HL-60/S4 treated with phorbol 12-myristate 13-acetate at 8.2 ng/mL for 4 days and 3 days (cell line): ENCODE measurements around the gene DGKZ.

Experiments
- in situ Hi-C: fragments of 300-500 bp; cut with MboI; formaldehyde crosslinking; loops from 2 replicates; pipeline ENCODE4 v1.15.0; 2022; ENCODE audit warnings: low sequenced_read_pairs

The DGKZ gene

GRCh38 chr11:46380340-46381047 is 33.2 kb downstream of the DGKZ start:
- in situ Hi-C loops, result no loop called here

GRCh38 chr11:46381048-46381818 is 34.0 kb downstream of the DGKZ start, which contains the start of gene MDK:
TSS of gene MDK (plus strand) at chr11:46381669. CDS start at chr11:46382058, 389 bp downstream.
- in situ Hi-C loops, result no loop called here

- in situ Hi-C loops, result no loop called here
Measured at GRCh38 chr11:46381819-46382645, 34.8 kb downstream of the DGKZ start.

GRCh38 chr11:46382646-46383403 is 35.6 kb downstream of the DGKZ start:
- in situ Hi-C loops, result no loop called here

- in situ Hi-C loops, result no loop called here
Measured at GRCh38 chr11:46383404-46383758, 36.1 kb downstream of the DGKZ start.

- in situ Hi-C loops, result no loop called here
Measured at GRCh38 chr11:46383974-46384701, 36.9 kb downstream of the DGKZ start.

- in situ Hi-C loops, result no loop called here
Measured at GRCh38 chr11:46385169-46386004, 38.1 kb downstream of the DGKZ start.

GRCh38 chr11:46386005-46386578 is 38.8 kb downstream of the DGKZ start:
- in situ Hi-C loops, result no loop called here

- in situ Hi-C loops, result no loop called here
Measured at GRCh38 chr11:46386674-46387073, 39.4 kb downstream of the DGKZ start.

GRCh38 chr11:46387456-46387855 is 40.2 kb downstream of the DGKZ start:
- in situ Hi-C loops, result no loop called here

GRCh38 chr11:46387919-46388618 is 40.8 kb downstream of the DGKZ start:
- in situ Hi-C loops, result no loop called here

- in situ Hi-C loops, result no loop called here
Measured at GRCh38 chr11:46388619-46389449, 41.6 kb downstream of the DGKZ start.

GRCh38 chr11:46389450-46390330 is 42.4 kb downstream of the DGKZ start:
- in situ Hi-C loops, result no loop called here

GRCh38 chr11:46390331-46391171 is 43.3 kb downstream of the DGKZ start:
- in situ Hi-C loops, result no loop called here

- in situ Hi-C loops, result no loop called here
Measured at GRCh38 chr11:46391186-46391577, 43.9 kb downstream of the DGKZ start.
